Measurements from ENCODE around the gene ALG3. TPM values are rescaled to one million over a fixed set of nuclear protein-coding genes. Genes with fewer than 3 reads are reported as not detected.
A peak's percentile ranks its signal among the peaks of the same experiment; 100 is the strongest.

ALG3 gene
- total and polyA plus RNA-seq, 8 donors, result 14.1 to 26.5 (median 22.9) TPM

GRCh38 chr3:184233127-184233843 lies 15.5 kb downstream of the ALG3 start:
- no peaks in the 10 kb centered on the region for H3K36me3 ChIP-seq
- FAIRE-seq, result no peak
- 86% methylated on average over 21 to 23 of the region's 23 CpGs for WGBS, 2 donors
- no peak overlapping the region for H3K4me3 ChIP-seq
- TF ChIP-seq CTCF (IDR thresholded peaks at IDR 0.05), result no peak
- intact Hi-C loops (cut with DNase I), result loop anchor here in 1 of 3 donors (10.0 kb wide), 2 partner anchors 88 to 338 kb away; no protein-coding TSS in a partner anchor
- peaks cover 0 to 8% (median 6%) of the 10 kb centered on the region in 3 donors for H3K4me1 ChIP-seq
- no peak overlapping the region for H3K27ac ChIP-seq
- H3K9me3 ChIP-seq, result no peaks in the 10 kb centered on the region
- no peak for ATAC-seq
- no peaks in the 10 kb centered on the region for H3K27me3 ChIP-seq
- no peak for DNase-seq

GRCh38 chr3:184231671-184232070 lies 17.1 kb downstream of the ALG3 start:
- H3K4me3 ChIP-seq, result no peak overlapping the region
- TF ChIP-seq CTCF (IDR thresholded peaks at IDR 0.05), result no peak
- H3K27me3 ChIP-seq, result no peaks in the 10 kb centered on the region
- FAIRE-seq (no peak), DNase-seq (no peak), ATAC-seq (no peak)
- H3K27ac ChIP-seq, result no peak overlapping the region
- intact Hi-C loops (cut with DNase I), result loop anchor here in 1 of 3 donors (10.0 kb wide), 2 partner anchors 87 to 337 kb away; no protein-coding TSS in a partner anchor
- 76 to 77% methylated on average over 3 of the region's 3 CpGs for WGBS, 2 donors
- peaks cover 0 to 8% (median 6%) of the 10 kb centered on the region in 3 donors for H3K4me1 ChIP-seq
- no peaks in the 10 kb centered on the region for H3K36me3 ChIP-seq
- H3K9me3 ChIP-seq, result no peaks in the 10 kb centered on the region

- no peaks in the 10 kb centered on the region for H3K27me3 ChIP-seq
- peaks cover 0 to 8% (median 6%) of the 10 kb centered on the region in 3 donors for H3K4me1 ChIP-seq
- ATAC-seq (peak in 3 of 4 donors; percentile 16 to 48 (median 43)), FAIRE-seq (no peak), DNase-seq (peak in 3 of 6 donors; percentile 49 to 78 (median 59))
- H3K4me3 ChIP-seq, result peak overlapping the region in 3 of 4 donors; percentile 23 to 69 (median 52)
- no peaks in the 10 kb centered on the region for H3K36me3 ChIP-seq
- H3K27ac ChIP-seq, result no peak overlapping the region
- H3K9me3 ChIP-seq, result no peaks in the 10 kb centered on the region
- 11 to 21% methylated on average over 32 to 79 of the region's 79 CpGs for WGBS, 2 donors
- no peak for TF ChIP-seq CTCF (IDR thresholded peaks at IDR 0.05)
- intact Hi-C loops (cut with DNase I), result loop anchor here in 1 of 3 donors (10.0 kb wide), 2 partner anchors 86 to 336 kb away; no protein-coding TSS in a partner anchor
Observed at GRCh38 chr3:184230603-184231528, 17.9 kb downstream of the ALG3 start.

- DNase-seq (peak in 5 of 6 donors; percentile 36 to 85 (median 62)), FAIRE-seq (no peak), ATAC-seq (peak; percentile 41 to 71 (median 59))
- peak overlapping the region; percentile 23 to 69 (median 44) for H3K4me3 ChIP-seq
- no peaks in the 10 kb centered on the region for H3K9me3 ChIP-seq
- H3K36me3 ChIP-seq, result no peaks in the 10 kb centered on the region
- no peaks in the 10 kb centered on the region for H3K27me3 ChIP-seq
- 1% methylated on average over 41 to 61 of the region's 61 CpGs for WGBS, 2 donors
- H3K4me1 ChIP-seq, result peaks cover 0 to 8% (median 6%) of the 10 kb centered on the region in 3 donors
- no peak for TF ChIP-seq CTCF (IDR thresholded peaks at IDR 0.05)
- no peak overlapping the region for H3K27ac ChIP-seq
- intact Hi-C loops (cut with DNase I), result loop anchor here in 1 of 3 donors (10.0 kb wide), 2 partner anchors 85 to 335 kb away; no protein-coding TSS in a partner anchor
Observed at GRCh38 chr3:184230081-184230602, 18.6 kb downstream of the ALG3 start.

Measured in pancreas (tissue), 10 donors.